PC-3 (cell line): ENCODE data around the gene ATP2B2. TPM values are rescaled to one million over a fixed set of nuclear protein-coding genes. Genes with fewer than 3 reads are reported as not detected.

ENCODE experiments used
- ATAC-seq: fragments of 200-7000 bp; cut with Tn5 transposase; 2 replicates; pipeline ENCODE4 v1.9.1; 2020; ENCODE audit warnings: mild to moderate bottlenecking, moderate library complexity
- BruUV-seq: library from RNA; stranded (reverse); fragments of 400-500 nt; replicated peaks from 2 replicates; lab custom pipeline; 2021; lab: Mats Ljungman, UMichigan
- CTCF ChIA-PET: fragments of 300-600 bp; sonication (Branson Sonifier 250); formaldehyde crosslinking; loops from one replicate; lab custom pipeline; 2022; ENCODE audit warnings: antibody characterized with exemption; lab: Charles Lee
- POLR2A ChIA-PET: fragments of 300-600 bp; sonication (Branson Sonifier 250); formaldehyde crosslinking; loops from one replicate; lab custom pipeline; 2022; ENCODE audit warnings: antibody characterized with exemption; ENCODE audit not compliant: unreplicated experiment; lab: Charles Lee
- DNase-seq: peaks from one replicate; pipeline ENCODE4 v3.0.0-alpha.2; 2015
- H2AFZ ChIP-seq: fragments of 300-600 bp; sonication (generic); 2 replicates; pipeline ENCODE4 v1.6.0; 2016; ENCODE audit warnings: antibody characterized with exemption, low read length
- H3F3A ChIP-seq: fragments of 300-600 bp; sonication (generic); one replicate; pipeline ENCODE4 v1.6.0; 2017; ENCODE audit warnings: antibody characterized with exemption, low read length, control low read depth, mild to moderate bottlenecking; ENCODE audit not compliant: unreplicated experiment
- H3K27ac ChIP-seq: fragments of 300-600 bp; sonication (generic); 2 replicates; pipeline ENCODE4 v1.5.1; 2016; ENCODE audit warnings: mild to moderate bottlenecking, low read length
- H3K27me3 ChIP-seq: fragments of 300-600 bp; sonication (generic); 2 replicates; pipeline ENCODE4 v1.6.1; 2016; ENCODE audit warnings: low read length, mixed read lengths
- H3K36me3 ChIP-seq: fragments of 300-600 bp; sonication (generic); 2 replicates; pipeline ENCODE4 v1.6.1; 2016; ENCODE audit warnings: low read depth, mixed run types, low read length, mixed read lengths
- H3K4me1 ChIP-seq: fragments of 300-600 bp; sonication (generic); 2 replicates; pipeline ENCODE4 v1.5.1; 2016; ENCODE audit warnings: low read length; ENCODE audit not compliant: insufficient read depth
- H3K4me2 ChIP-seq: fragments of 300-600 bp; sonication (generic); 2 replicates; pipeline ENCODE4 v1.6.0; 2016; ENCODE audit warnings: low read length
- H3K4me3 ChIP-seq: fragments of 300-600 bp; sonication (generic); 2 replicates; pipeline ENCODE4 v1.5.1; 2016; ENCODE audit warnings: mild to moderate bottlenecking, low read length, mixed read lengths
- H3K79me2 ChIP-seq: fragments of 300-600 bp; sonication (generic); 2 replicates; pipeline ENCODE4 v1.6.1; 2017; ENCODE audit warnings: low read length, mixed read lengths
- H3K9ac ChIP-seq: fragments of 300-600 bp; sonication (generic); 2 replicates; pipeline ENCODE4 v1.6.0; 2016; ENCODE audit warnings: mild to moderate bottlenecking, low read length
- H3K9me2 ChIP-seq: fragments of 300-600 bp; sonication (generic); replicated peaks from 2 replicates; pipeline ENCODE4 v1.6.1; 2016; ENCODE audit warnings: mixed run types, low read length, mixed read lengths
- H3K9me3 ChIP-seq: fragments of 300-600 bp; sonication (generic); 2 replicates; pipeline ENCODE4 v1.6.1; 2016; ENCODE audit warnings: low read length, mixed read lengths
- H4K20me1 ChIP-seq: fragments of 300-600 bp; sonication (generic); 2 replicates; pipeline ENCODE4 v1.6.1; 2016; ENCODE audit warnings: low read length, mixed read lengths
- EZH2 ChIP-seq: fragments of 300-600 bp; sonication (generic); IDR thresholded peaks from one replicate; pipeline ENCODE4 v1.6.1; 2017; ENCODE audit warnings: antibody characterized with exemption, mild to moderate bottlenecking, low read length; ENCODE audit not compliant: unreplicated experiment
- EZH2phosphoT487 ChIP-seq: fragments of 300-600 bp; sonication (generic); IDR thresholded peaks from 2 replicates; pipeline ENCODE4 v1.6.1; 2018; ENCODE audit warnings: mild to moderate bottlenecking, antibody characterized with exemption, low read length, borderline replicate concordance
- intact Hi-C: fragments of 100-400 bp; cut with micrococcal nuclease; formaldehyde crosslinking; loops from 2 replicates; pipeline ENCODE4 v1.9.0; 2023
- total RNA-seq: library from RNA; depleted of rRNA; stranded (reverse); fragments of >200 nt; gene quantifications from 2 replicates; pipeline ENCODE4 v1.2.3, GENCODE V29; 2014
- TF ChIP-seq, protein P1 (sequence below): fragments of 300-600 bp; sonication (generic); conservative IDR thresholded peaks from 2 replicates; pipeline ENCODE4 v1.5.1; 2017; ENCODE audit warnings: antibody characterized with exemption, low read depth, mild to moderate bottlenecking, low read length

The ATP2B2 gene
- total RNA-seq, 1 experiment from 2014 or later, result not detected

DNA sequence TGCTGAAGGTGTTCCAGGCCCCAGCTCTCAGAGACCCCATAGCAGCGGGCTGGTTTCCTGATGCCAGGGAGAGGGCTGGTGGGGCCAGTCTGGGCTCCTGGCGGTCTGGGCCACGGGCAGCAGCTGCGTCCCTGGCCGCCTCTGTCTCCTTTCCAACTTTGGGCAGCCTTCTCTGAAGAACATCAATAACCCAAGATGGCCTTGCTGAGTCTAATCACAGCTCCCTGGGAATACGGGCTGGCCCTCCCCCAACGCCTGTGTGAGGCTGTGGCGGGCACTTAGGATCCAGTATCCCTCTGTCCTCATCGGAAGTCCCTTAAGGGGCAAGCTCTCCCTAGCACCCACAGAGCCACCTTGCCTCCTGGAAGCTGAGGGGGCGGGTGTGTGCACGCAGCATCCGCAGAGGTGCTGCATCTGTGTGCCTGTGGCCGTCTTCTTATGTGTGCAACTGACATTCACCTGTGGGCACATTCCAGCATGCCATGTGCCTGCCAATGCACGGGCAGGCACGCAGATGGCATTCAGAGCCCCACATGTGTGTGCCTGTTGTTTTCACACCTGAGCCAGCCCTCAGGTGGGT is 2.1 kb downstream of the ATP2B2 start:
- H3K79me2 ChIP-seq, result no peaks in the 10 kb centered on the region
- ChIA-PET CTCF (no interaction called here), POLR2A (no interaction called here)
- no peak overlapping the region for H2AFZ ChIP-seq
- no peaks in the 10 kb centered on the region for H4K20me1 ChIP-seq
- ATAC-seq (no peak), DNase-seq (no peak)
- intact Hi-C loops, result no loop called here
- H3K36me3 ChIP-seq, result no peaks in the 10 kb centered on the region
- H3K9ac ChIP-seq, result no peak overlapping the region
- H3K9me2 ChIP-seq, result no peaks in the 10 kb centered on the region
- H3K4me1 ChIP-seq, result no peaks in the 10 kb centered on the region
- H3K4me2 ChIP-seq, result no peak overlapping the region
- no TSS peak for BruUV-seq
- H3F3A ChIP-seq, result no peaks in the 10 kb centered on the region
- no peak overlapping the region for H3K4me3 ChIP-seq
- TF ChIP-seq EZH2phosphoT487 (no peak), EZH2 (no peak)
- TF ChIP-seq, protein P1, sequence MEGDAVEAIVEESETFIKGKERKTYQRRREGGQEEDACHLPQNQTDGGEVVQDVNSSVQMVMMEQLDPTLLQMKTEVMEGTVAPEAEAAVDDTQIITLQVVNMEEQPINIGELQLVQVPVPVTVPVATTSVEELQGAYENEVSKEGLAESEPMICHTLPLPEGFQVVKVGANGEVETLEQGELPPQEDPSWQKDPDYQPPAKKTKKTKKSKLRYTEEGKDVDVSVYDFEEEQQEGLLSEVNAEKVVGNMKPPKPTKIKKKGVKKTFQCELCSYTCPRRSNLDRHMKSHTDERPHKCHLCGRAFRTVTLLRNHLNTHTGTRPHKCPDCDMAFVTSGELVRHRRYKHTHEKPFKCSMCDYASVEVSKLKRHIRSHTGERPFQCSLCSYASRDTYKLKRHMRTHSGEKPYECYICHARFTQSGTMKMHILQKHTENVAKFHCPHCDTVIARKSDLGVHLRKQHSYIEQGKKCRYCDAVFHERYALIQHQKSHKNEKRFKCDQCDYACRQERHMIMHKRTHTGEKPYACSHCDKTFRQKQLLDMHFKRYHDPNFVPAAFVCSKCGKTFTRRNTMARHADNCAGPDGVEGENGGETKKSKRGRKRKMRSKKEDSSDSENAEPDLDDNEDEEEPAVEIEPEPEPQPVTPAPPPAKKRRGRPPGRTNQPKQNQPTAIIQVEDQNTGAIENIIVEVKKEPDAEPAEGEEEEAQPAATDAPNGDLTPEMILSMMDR, result no peak
- H3K27me3 ChIP-seq, result peaks cover 47% of the 10 kb centered on the region
- H3K9me3 ChIP-seq, result no peaks in the 10 kb centered on the region
- no peak overlapping the region for H3K27ac ChIP-seq

DNA sequence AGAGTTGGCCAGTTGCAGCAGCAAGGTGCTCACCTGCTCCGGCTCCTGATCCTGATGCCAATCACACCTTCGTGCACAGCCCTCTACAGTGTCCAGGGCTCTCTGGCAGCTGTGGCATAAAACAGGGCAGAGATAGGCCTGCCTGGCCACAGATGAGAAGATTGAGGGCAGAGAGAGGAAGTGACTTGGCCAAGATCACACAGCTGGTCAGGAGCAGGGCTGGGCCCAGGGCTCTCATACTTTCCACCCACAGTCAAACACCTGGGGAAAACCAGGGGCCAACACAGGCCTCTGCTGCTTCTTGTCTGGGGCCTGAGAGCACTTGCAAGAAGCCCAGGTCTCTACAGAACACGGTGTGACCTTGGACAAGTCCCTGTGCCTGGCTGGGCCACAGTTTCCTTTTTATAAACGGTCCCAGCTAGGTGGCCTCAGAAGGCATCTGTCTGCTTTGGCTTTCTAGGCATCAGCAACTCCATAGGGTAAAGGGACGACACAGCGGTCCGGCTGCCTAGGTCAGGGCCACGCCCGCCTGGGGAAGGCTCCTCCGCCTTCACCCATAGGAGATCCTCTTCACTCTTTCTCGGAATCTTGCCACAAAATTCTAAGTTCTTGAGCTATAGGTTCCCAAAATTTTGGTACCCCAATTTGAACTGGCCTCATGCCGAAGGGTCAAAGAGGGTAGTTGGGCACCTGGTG is 3.1 kb downstream of the ATP2B2 start:
- Histone ChIP-seq H3K4me2 (no peak overlapping the region), H3K9me3 (no peaks in the 10 kb centered on the region), H3K27me3 (peaks cover 57% of the 10 kb centered on the region), H4K20me1 (no peaks in the 10 kb centered on the region), H3K9ac (no peak overlapping the region), H3K36me3 (no peaks in the 10 kb centered on the region), H3K79me2 (no peaks in the 10 kb centered on the region), H3F3A (no peaks in the 10 kb centered on the region), H3K4me1 (no peaks in the 10 kb centered on the region), H3K27ac (no peak overlapping the region), H3K9me2 (no peaks in the 10 kb centered on the region), H3K4me3 (no peak overlapping the region), H2AFZ (no peak overlapping the region)
- intact Hi-C loops, result no loop called here
- ChIA-PET POLR2A (no interaction called here), CTCF (no interaction called here)
- ATAC-seq (no peak), DNase-seq (no peak)
- BruUV-seq, result no TSS peak
- TF ChIP-seq, protein P1, result no peak
- TF ChIP-seq EZH2 (no peak), EZH2phosphoT487 (no peak)

DNA sequence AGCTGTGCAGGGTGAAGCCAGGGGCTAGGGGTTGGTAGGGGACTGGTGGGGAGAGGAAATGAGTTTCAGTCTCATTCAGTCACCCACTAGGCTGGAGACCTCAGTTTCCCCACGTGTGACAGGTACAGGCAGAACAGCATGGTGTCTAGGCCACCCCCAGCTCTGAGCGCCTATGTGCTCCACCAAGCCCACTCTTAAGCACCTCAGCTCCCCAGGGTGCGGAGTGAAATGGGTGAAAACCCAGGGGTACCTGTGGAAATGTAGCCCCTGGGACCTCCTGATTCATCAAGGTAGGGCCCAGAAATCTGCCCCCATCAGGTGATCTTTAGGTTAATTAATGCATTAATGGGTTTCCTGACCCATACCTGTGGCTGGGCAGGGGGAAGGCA is 3.7 kb downstream of the ATP2B2 start:
- no peak overlapping the region for H3K4me3 ChIP-seq
- no peaks in the 10 kb centered on the region for H3K36me3 ChIP-seq
- no peak overlapping the region for H2AFZ ChIP-seq
- H3K9me2 ChIP-seq, result no peaks in the 10 kb centered on the region
- TF ChIP-seq EZH2 (no peak), EZH2phosphoT487 (no peak)
- TF ChIP-seq, protein P1, result no peak
- ChIA-PET POLR2A (no interaction called here), CTCF (no interaction called here)
- ATAC-seq (no peak), DNase-seq (no peak)
- no peak overlapping the region for H3K4me2 ChIP-seq
- H3K27me3 ChIP-seq, result peaks cover 60% of the 10 kb centered on the region
- no peaks in the 10 kb centered on the region for H3F3A ChIP-seq
- no peaks in the 10 kb centered on the region for H4K20me1 ChIP-seq
- BruUV-seq, result no TSS peak
- H3K9me3 ChIP-seq, result no peaks in the 10 kb centered on the region
- intact Hi-C loops, result no loop called here
- H3K79me2 ChIP-seq, result no peaks in the 10 kb centered on the region
- H3K9ac ChIP-seq, result no peak overlapping the region
- H3K27ac ChIP-seq, result no peak overlapping the region
- no peaks in the 10 kb centered on the region for H3K4me1 ChIP-seq
